ENCODE measurements around the gene BTG3.
A peak's percentile ranks its signal among the peaks of the same experiment; 100 is the strongest.

The BTG3 gene, protein sequence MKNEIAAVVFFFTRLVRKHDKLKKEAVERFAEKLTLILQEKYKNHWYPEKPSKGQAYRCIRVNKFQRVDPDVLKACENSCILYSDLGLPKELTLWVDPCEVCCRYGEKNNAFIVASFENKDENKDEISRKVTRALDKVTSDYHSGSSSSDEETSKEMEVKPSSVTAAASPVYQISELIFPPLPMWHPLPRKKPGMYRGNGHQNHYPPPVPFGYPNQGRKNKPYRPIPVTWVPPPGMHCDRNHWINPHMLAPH

DNA sequence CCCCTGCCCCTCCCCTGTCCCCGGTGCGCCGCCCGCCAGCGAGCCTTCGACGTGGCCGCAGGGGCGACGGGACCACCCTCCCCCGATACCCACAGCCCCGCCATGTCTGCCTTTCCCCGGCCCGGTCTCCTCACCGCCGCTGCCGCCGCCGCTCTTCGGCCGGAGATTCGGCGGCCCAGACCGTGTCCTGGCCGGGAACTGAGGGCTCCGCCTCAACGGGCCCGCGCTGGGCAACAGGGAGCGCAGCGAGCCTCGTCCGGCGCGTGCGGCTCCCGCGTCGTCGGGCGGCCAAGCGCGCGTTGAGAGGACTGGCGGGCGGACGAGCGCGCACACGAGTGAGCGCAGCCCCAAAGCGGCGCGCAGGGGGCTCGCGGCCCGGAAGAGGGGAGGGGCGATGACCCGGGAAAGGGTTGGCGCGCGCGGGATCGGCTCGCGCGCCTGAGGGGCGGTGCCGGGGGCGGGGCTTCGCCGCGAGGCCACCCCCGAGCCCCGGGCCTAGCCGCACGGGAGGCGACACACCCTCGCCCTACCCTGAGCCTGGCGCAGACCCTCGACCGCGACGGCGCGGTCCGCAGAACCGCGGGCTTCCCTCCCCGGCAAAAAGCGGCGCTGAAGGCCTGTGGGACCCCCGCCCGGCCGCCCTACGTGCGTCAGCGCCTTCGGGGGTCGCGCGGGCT is at the start of gene BTG3:
Gene BTG3, minus strand, starts transcription at position 337 of the 677 bp plus-strand sequence. CDS start 3,757 bp downstream, outside the sequence.
- peak; percentile 42 for DNase-seq

DNA sequence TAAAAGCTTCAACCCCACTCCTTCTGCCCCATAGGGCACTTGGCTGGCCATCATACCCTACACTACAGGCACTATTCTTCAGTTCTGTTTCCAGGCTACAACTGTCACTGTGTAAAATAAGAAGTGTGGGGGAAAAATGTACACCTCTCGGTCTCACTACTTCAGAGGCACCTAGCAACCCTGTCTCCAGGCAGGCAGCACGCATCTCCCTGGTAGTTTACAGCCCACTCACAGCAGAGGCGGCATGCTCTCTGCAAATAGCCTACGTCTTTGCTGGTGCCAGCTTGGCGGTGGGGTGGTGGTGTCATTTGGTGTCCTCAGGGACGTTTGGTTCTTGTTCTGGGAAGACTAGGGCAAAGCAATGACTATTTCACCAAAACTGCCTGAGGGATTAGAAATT is 48.2 kb upstream of the BTG3 start:
- DNase-seq = no peak

DNA sequence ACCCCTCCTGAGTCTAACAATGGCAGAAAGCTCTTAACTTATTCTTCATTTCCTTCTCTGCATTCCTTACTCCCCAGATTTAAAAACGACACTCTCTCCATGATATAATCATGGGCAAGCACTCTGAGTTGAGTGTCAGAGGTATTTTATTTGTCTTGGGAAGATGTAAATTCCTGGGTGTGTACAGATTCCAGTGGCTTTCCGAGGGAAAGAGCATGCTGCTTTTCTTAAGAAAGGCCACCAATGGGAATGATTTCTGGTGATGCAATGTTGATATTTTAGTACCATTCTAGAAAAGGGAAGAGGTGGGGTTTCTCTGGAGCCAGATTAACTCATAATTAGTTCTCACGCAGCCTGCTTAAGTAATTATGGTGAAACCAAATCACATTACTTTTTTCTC is 47.8 kb upstream of the BTG3 start:
- DNase-seq = no peak

DNA sequence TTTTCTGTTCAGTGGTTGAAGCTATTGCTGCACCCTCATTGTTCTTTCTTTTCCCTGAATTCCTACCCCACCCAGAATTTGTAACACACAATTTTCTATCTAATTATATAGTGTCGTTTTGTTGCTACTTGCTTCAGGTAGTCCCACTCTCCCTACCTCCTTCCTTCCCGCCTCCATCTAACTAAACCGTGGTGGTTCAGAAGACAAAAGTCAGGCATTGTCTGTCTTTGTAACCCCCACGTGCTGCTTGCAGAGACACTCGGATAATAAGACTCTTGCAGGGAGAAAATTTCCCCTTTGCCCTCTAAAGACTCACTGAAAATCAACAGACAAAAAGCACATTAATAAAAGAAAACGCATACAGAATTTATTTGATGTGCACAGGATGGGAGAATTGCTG is 46.2 kb upstream of the BTG3 start:
- no peak for DNase-seq

DNA sequence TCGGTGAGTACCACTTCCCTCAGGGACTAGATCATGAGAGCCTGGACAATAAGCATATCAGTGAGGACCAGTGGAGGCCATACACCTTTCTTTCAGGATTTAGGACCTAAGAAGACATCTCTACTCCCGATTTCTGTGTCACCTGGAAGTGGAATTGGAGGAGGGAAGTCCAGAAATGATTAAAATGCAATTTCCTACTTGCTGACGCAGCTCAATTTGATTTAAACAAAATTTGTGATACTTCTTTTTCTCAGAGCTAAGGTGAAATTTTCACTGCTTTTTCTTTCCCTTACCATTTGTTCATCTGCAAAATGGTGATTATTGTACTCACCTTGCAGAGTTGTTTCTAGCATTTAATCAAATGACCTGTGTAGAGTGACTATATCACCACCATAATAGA is 38.8 kb upstream of the BTG3 start:
- DNase-seq = no peak

DNA sequence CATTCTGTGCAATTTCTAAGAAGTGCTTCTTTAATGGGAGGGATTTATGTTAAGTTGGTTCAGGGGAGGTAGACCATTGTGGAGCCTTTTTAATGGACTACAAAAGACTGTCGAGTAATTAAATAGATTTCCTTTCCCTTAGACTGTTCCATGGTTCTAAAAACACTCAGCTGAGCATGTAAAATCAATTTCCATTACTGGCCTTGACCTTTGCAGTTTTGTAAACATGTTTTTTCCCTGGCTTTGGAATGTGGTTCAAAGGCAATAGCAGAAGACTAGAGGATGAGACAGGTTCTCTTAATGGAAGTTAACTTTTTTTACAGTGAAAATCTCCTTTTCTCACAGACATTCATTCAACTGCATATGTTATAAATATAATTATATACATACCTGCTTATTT is 37.6 kb upstream of the BTG3 start:
- DNase-seq = no peak

DNA sequence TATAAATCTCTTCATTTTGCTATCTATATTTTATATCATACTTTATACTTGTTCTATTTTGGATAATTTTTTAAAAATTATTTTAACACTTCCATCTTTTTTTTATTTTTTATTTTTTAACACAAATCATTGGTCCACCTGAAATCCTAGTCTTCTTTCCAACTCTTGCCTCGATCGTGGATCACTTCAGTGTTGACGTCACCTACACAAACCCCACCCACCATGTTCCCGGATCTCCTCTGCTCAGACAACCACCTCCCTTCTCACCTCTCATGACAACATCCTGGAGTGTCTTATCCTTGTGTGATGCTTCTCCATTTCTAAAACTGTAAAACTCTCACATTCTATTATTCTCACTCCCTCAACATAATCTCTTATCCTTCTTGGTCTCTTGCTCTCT is 34.1 kb upstream of the BTG3 start:
- DNase-seq = no peak

DNA sequence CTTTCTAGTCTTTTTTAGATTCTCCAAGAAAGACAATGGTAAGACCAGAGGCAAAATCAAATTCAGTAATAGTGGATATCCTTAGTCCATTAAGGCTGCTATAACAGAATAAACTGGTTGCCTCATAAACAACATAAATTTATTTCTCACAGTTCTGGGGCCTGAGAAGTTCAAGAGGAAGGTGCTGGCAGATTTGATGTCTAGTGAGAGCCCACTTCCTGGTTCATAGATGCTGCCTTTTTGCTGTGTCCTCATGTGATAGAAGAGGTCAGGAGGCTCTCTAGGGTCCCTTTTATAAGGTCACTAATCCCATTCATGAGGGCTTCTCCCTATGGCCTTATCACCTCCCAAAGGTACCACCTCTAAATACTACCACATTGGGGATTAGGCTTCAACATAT is 31.5 kb upstream of the BTG3 start:
- DNase-seq = no peak

DNA sequence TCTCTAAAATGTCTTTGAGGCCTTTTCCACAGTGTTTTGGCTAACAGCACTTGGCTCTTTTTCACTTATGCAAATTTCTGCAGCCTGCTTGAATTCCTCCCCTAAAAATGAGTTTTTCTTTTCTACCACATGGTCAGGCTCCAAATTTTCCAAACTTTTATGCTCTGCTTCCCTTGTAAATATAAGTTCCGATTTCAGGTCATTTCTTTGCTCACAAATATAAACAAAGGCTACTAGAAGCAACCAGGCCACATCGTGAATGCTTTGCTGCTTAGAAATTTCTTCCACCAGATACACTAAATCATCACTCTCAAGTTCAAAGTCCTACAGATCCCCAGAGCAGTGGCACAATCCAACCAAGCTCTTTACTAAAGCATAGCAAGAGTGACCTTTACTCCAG is 28.1 kb upstream of the BTG3 start:
- DNase-seq = no peak

DNA sequence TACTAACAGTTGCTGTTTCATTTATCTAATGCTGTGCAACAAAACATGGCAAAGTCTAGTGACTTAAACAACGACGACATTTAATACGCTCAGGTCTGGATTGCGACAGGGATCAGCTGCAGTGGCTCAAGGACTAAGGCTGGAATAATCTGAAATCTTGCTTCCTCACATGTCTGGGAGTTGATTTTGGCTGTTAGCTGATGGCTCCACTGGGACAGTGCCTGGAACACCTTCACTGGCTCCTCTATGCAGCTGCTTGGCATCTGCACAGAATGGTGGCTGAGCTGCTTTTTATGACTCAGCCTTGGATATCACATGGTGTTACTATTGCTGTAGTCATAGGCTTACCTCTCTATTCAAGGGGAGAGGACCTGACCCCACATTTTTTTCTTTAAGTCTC is 24.0 kb upstream of the BTG3 start:
- DNase-seq = no peak

DNA sequence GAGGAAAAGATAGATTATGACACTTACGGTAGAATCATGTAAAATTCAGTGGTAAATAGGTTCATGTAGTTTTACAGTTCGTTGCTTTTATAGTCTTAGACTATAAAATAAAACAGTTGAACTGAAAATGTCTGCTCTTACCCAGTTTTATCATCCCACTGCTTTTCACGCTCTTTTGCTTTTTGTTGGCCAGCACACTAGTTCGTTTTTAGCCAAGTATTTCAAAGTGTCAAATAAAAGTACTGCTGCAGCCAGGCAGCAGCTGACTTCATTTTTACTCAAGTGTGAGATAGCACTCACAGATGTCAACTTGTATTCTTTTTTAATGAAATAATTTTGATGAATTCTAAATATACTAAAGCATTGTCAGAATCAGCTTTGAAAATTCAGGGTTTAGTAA is 18.5 kb upstream of the BTG3 start:
- no peak for DNase-seq

DNA sequence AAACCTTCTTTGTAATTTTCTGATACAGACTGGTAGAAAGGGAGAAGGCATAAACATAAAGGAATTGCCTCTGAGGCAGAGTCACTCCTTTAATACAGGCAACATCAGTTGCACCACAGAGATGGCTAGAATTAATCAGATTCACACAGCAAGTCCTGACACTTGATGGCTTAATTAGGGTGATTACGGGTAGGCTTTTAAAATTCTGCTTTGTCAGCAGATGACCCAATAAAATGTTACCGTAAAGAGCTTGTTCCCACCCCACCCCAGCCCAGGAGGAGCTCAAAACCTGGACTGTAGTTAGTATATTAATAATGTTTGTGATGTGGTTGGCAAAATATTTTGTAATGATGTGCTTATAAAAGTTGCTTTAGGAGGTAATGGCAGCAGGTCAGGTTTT is 9.3 kb upstream of the BTG3 start:
- DNase-seq = no peak

DNA sequence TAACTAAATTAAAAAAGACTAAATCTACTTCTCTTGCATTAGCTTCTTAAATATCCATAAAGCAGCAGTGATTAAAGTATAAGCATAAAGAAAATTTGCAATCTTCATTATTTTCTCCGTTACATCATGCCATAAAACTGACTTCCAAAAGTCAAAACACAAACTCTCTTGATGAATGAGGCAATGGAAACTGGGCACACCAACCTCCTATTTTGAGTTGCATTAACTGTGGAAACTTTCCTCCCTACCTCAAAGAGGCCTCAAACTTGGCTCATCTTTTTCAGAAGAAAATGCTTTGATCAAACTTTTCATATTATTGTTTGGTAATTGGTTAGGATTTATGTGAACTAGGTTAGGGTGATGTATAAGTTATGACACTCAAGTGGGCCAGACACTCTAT is 4.1 kb upstream of the BTG3 start:
- DNase-seq = no peak

DNA sequence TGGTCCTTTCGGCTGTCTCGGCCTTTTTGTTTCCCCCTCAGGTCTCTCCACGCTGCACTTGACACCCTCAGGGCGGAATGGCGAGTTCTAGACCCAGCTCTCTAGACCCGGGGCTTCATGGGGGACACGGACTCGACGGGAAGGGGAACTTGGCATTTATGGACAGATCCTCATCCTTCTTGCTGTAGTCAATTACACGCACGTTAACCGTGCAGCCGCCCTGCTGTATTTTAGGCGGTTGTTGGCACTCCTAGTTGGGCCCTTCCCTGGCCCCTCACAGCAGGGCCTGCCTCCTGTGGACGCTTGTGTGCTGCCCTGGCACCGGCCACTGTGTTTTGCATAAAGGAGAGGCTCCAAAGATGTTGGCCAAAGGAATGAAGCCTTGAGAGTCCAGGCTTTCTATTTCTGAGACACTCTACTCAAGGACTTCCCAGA is 558 bp upstream of the BTG3 start:
- no peak for DNase-seq

DNA sequence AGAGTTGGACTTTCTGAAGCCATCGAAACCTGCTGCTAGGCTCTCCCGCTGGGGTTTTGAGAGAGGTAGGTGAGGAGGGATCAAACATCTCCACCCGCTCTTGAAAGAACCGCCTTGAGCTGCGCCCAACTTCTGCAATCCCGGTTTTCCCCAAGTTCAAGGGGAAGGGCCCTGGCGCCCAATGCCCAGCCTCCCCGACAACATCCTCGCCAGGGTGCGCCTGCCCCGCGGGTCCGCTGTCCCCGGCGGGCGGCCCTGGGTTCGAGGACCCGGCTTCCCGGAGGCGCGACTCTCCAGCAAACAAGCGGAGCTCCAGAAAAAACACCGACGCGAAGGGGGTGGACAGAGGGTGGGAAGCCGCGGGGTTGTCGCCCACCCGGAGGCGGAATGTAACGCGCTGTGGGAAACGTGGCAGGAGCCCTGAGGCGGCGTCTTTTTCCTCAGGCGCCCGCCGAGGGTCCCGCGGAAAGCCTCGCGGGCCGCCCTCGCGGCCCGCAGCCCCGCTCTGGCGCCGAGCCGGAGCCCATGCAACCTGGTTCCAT is 607 bp downstream of the BTG3 start:
- no peak for DNase-seq

DNA sequence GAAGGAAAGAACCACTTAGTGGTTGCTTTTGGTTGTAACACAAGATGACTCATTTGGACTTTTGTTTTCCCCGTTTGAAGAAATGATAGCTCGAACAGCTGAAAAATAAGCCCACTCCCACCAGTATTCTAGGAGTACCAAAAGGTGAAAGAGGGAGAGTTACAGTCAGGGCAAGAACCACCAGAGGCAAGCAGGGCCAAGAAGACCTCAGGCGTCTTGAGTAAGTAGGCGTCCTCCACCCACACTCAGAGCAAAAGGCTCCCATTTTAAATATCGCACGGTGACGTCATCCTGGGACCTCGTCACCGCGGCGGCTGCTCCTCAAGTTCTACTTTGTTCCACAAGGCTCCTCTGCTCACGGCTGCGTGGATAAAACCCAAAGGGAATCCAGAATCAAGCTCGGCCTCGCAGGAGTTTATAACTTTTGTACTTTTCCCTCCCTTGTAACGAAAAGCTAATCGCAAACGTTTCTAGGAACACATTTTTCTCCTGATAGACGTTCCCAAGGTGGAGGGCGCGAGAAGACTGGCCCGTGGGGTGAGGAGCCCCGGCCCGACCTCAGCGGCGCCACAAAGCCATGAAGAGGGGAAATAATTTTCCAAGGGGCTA is 1.2 kb downstream of the BTG3 start:
- DNase-seq = peak; percentile 22

DNA sequence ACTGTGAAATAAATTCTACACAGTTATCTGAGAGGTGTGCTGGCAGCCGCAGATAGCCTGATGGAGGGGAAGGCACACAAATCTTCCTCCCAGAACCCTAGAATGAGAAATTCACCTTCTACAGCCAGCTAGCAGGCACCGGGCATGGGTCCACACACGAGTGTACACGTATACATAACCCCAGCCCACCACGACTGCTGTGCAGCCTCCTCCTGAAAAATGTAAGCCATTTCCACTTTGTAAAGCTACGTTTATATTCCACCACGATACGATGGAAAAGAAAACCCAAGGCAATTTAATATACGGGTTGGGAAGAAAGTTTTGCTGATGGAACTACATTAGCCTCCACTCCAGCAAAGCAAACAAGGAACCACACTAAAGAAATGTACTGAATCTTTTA is 1.8 kb downstream of the BTG3 start:
- no peak for DNase-seq

DNA sequence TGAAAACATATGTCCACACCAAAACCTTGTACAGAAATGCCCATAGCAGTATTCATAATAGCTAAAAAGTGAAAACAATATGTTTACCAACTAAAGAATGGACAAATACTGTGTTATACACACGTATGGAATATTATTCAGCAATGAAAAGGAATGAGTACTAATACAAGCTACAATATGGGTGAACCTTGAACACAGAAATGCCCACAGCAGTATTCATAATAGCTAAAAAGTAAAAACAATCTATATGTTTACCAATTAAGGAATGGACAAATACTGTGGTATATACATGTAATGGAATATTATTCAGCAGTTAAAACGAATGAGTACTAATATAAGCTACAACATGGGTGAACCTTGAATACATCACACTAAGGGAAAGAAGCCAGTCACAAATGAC is 3.0 kb downstream of the BTG3 start:
- no peak for DNase-seq

DNA sequence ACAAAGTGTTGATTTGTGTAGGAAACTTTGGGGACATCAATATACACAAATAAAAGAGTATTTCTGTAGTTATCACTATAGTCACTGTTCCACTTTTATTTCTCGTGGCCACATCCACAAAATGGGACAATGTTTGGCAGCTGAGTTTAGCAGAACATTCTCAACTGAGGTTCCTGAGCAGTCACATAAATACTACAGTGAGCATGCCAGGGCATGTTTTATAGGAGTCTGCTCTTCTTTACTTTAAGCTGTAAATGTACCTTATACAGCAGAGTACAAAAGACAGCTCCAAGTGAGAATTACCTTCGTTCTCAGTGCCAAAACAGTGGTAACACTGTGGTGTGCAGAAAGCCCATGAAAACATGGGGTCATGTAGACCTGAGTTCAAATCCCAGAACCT is 5.0 kb downstream of the BTG3 start:
- DNase-seq = no peak

DNA sequence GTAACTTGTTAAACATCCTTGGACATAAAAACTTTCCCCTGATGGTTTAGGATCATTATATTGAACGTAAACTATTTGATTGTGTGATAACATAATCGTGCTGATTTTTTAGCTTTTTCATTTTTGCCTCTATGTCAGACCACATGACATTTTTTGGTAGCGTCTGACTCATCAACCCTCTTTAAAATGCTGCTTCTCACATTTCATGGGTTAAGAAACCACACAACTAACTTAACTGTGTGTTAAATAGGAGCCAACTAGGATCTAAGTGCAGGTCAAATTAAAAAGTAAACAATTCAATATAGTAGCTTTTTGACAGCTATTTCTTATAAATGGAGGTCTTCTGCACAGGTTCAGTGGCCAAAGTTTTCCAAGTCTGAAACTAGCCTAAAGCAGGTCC is 9.8 kb downstream of the BTG3 start:
- no peak for DNase-seq

DNA sequence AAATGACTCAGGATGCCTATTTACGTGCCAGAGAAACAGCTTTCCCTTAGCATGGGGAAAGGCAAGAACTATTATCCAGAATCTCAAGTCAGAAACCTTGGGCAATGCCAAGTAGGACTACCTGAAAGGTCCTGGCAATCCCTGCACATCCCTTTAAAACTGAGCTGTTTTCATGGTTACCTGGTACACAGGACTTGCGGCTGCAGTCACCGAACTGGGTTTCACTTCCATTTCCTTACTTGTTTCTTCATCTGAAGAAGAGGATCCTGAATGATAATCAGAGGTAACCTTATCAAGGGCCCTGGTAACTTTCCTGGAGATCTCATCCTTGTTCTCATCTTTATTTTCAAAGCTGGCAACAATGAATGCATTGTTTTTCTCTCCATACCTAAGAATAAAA is 14.3 kb downstream of the BTG3 start:
- no peak for DNase-seq

DNA sequence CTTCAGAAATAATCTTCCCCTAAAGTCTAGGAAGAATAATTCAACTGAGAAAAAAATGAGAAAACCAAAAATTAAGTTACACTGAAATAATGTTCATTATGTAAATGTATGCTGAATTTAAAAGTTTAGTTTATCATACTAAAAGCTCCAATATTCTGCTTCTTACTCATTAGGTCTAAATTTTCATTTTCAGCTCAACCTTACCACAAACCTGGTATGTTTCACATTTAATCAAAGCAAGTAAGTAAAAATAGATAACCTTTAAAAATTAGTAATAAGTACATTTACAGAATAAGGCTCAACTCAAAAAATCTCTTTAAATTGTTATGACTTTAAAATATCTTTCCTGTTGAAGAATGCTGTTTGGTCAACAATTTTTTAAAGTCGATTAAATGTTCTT is 15.0 kb downstream of the BTG3 start:
- DNase-seq = no peak

DNA sequence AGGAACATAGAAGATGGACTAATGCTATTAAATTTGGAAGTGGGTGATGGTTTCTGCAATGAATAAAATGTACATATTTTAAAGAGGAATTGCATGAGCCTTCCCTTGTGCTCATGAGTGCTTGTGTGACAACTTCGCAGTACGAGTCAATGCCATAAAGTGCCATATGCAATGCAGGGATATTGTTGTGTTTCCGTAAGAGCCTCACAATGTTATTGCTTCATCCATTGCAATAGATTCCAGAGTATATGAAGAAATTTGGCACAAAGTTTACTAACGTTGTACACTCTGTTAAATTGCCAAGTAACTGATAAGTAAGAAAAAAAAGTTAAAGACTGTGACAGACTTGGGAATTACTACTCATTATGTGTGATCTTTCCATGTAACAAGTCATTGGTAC is 22.3 kb downstream of the BTG3 start:
- no peak for DNase-seq

DNA sequence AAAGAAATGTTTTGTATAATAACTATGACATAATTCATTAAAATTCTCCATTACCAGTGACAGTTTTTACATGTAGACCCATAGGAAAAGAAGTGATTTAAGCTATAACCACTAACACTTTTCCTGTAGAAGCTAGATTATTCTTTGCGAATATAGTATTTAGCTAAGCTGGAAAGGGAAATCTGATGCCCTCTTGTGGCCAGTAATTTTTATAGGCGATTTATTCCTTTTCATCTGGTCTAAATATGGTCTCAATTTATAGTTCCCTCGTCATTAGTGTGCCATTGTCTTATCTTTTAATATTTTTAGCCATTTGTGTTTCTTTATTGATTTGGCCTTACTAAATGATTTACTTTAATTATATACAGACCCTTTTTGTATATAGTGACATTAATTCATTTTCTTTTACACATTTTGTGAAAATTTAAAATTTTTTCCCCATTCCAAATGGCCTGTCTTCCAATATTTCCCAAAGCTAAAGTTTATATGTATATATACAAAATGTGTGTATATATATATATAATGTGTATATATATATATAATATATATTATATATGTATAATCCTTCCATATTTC is 26.7 kb downstream of the BTG3 start:
- peak; percentile 89 for DNase-seq

All from NCI-H1694 (cell line).